ENCODE results near the gene APOLD1.
A peak's percentile ranks its signal among the peaks of the same experiment; 100 is the strongest.

GRCh38 chr12:12786706-12787601 lies 1.5 kb downstream of the APOLD1 start:
- TF ChIP-seq POLR2A (IDR thresholded peaks at IDR 0.05; ENCODE audit: extremely low read depth, insufficient read length) (peak; percentile 81), CTCF (IDR thresholded peaks at IDR 0.05; ENCODE audit: low read depth, low read length) (no peak), MYC (IDR thresholded peaks at IDR 0.05; ENCODE audit: low read depth, low read length) (peak; percentile 85), MAX (IDR thresholded peaks at IDR 0.05; ENCODE audit: low read depth, low read length) (peak; percentile 77)

All from NB4 (cell line).